NCI-H1417 (cell line): Measurements from ENCODE around the gene PNMA6F.
"Not testable (repeated sequence)": the region's sequence is repeated elsewhere in the genome, so short reads cannot be mapped to it uniquely, and the experiment has no call there.

Experiments used
- DNase-seq, 3 experiments: peaks; one replicate each; lab custom pipeline; 2025; lab: John Stamatoyannopoulos, UW

The PNMA6F gene

DNA sequence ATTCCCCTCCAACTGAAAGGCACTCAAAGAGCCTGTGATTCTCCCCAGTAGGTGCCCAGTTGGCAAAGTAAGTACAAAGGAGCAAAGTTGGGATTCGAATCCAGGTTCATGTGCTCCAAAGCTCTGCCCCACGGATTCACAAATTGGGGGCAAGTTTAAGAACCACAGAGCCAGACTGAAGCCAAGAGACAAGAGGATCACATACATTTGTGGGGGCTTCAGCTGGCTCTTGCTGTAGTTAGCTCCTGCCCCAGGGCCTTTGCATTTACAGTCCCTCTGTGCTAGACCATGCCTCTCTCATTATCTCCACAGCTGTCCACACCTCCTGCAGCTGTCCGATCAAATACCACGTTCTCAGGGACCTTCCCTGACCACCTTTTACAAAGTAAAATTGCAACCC lies 18.8 kb downstream of the PNMA6F start:
- no peak for DNase-seq

DNA sequence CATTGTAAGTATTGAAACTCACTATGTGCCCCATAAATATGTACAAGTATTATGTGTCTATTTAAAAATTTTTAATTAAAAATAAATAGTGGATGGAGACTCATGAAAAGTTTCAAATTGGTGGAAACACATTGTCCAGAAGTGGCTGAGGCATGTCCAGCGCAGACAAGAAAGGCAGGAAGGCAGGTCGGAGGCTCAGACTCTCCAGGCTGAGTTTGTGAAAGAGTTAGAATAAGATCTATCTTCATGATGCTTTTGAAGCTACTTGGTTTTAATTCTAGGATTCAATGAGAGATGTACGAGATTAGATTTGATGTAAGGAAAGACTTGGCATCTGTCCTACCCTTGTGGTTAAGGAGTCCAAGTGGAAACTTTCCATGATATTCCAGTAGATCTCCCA lies 19.8 kb downstream of the PNMA6F start:
- no peak for DNase-seq

DNA sequence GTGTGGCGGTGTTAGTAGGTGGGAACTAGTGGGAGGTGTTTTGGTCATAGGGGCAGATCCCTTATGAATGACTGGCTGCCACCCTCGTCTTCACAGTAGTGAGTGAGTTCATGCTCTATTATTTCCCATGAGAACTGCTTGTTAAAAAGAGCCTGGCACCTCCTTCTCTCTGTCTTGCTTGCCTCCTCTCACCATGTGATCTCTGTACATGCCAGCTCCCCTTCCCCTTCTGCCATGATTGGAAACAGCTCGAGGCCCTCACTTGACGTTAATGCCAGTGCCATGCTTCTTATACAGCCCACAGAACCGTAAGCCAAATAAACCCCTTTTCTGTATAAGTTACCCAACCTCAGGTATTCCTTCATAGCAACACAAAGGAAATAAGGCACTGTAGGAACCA lies 21.7 kb downstream of the PNMA6F start:
- DNase-seq = no peak

DNA sequence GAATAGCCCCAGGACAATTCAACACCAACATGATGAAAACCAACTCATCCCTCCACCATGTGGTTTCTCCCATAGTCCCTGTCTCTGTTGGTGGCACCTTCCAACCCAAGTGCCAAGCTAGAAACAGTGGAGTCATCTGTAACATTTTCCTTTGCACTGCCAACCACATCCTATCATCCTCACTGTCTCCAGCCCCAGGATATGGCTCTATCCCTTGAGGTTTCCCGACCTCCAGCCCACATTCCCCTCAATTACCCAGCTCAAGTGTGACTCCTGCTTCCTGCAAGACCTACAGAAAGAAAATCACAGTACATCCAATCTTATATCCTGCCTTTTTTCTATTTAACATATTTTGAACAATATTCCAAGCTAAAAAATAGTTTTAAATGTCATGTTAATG lies 24.2 kb downstream of the PNMA6F start:
- DNase-seq = no peak

DNA sequence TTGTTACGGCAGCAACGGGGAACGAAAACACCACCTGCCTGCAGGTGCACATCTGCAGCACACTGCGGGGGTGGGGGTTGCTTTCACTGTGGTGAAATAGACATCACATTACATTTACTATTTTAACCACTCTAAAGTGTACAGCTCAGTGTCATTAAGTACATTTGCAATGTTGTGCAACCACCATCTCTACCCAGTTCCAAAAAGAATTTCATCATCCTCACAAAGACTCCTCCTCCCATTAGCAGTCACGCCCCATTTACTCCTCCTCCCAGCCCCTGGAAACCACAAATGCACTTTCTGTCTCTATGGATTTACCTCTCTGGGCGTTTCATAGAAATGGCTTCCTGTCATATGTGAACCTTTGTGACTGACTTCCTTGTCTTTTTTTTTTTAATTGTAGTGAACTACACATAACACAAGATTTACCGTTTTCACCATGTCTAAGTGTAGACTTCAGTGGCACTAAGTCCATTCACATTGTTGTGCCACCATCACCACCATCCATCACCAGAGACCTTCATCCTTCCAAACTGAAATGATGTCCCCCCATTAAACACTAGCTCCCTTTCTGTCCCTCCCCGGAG lies 28.0 kb downstream of the PNMA6F start:
- not testable (repeated sequence) for DNase-seq

DNA sequence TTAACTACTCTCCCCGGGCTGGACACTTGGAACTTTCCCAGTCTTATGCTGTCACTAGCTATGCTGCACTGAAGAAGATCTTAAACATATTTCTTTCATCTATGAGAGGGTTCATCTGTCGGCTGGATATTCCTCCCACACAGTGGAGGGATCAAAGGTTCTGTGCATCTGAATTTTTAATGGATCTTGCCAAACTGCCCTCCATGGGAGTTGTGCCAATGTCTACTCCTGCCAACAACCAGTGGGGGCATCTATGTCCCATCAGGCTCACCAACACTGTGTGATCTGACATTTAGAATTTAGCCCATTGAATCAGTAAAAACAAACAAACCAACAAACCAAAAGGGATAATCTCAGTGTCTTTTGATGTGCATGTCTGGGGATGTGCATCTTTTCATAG lies 32.8 kb downstream of the PNMA6F start:
- not testable (repeated sequence) for DNase-seq

DNA sequence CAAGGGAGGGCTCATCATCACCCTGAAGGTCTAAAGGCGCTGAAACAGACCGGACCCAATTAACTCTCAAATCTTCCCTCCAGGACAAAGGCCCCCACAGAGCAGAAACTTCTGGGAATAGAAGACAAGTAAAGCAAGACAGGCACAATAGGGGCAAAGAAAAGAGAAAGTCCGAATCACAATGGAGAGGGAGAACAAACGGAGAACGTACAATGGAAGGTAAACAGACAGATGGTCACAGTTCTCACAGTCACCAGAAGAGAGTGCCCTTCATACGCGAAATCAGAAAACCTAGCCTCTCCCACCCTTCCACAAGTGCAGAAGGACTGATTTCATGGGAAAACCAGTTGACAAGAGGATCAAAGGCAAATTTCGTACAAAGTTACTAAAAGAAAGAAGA lies 35.9 kb downstream of the PNMA6F start:
- not testable (repeated sequence) for DNase-seq

DNA sequence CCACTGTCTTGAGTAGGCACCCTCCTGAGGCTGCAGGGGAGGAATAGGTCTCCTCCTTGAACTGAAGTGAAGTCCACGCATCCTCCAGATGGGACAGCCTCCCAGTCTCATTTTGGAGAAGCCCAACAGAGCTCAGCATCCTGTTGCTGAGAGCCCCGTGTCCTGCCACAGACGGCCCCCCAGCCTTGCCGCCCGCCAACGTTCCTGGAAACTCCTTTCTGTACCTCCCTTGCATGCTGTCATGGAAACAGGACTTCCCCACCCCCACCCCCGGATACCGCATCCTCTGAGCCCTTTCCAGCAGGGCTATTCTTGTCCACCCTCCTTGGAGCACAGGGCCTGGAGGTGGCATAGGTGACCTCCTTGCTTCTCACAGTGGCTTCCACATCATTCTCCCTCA lies 37.6 kb downstream of the PNMA6F start:
- DNase-seq = not testable (repeated sequence)

DNA sequence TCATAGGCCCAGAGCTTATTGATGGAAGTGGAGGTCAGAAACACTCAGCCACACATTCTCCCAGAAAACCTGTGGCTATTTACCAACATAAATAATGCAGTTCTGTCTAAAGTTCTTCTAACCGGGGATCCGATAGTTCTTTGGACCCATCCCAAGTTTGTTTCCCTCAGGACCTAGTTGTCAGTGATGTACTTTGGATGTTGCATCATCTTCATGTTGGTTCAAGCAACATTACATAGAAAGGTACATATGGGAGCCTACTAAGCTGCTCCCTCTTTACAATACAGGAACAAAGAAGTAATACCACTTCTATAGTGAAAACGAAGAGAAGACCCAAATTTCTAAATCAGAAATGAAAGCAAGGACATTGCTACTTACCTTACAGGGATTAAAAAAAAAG lies 39.8 kb downstream of the PNMA6F start:
- not testable (repeated sequence) for DNase-seq

DNA sequence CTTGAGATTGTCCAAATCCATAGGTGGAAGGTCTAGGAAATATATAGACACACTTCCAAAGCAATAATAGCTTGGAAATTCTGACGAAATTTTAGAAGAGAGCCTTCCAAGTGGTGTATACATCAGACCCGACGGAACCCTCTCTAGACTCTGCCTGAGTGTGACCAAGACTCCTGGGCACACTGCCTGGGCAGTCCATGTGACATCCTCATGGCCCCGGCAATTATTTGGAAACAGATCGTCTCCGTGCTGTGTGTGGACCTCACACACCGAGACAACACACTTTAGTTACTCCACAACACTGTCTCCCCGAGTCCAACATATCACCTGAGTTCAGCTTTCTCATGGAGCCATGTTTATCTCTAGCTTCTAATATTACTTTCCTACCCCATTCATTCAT lies 42.3 kb downstream of the PNMA6F start:
- not testable (repeated sequence) for DNase-seq

DNA sequence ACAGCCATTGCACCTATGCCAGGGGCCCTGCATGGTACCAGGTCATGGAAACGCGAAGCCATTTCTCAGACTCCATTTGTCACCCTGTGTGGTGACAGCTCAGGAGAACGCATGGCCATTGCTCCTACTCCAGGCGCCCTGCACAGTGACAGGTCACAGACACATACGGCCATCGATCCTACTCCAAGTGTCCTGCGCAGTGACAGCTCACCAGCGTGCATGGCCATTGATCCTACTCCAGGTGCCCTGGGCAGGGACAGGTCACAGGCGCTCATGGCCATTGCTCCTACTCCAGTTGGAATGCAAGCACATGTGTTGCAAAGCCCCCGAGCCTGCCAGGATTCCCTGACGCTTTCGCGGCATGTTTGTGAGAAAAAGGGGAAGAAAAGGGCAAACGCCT lies 45.5 kb downstream of the PNMA6F start:
- not testable (repeated sequence) for DNase-seq

DNA sequence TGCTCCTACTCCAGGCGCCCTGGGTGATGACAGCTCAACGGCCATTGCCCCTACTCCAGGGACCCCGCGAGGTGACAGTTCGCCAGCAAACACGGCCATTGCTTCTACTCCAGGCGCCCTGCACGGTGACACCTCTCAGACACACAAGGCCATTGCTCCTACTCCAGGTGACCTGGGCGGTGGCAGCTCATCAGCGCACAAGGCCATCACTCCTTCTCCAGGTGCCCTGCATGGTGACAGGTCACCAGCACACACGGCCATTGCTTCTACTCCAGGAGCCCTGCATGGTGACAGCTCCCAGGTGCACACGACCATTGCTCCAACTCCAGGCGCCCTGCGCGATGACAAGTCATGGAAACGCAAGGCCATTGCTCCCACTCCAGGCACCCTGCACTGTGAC lies 46.1 kb downstream of the PNMA6F start:
- not testable (repeated sequence) for DNase-seq

DNA sequence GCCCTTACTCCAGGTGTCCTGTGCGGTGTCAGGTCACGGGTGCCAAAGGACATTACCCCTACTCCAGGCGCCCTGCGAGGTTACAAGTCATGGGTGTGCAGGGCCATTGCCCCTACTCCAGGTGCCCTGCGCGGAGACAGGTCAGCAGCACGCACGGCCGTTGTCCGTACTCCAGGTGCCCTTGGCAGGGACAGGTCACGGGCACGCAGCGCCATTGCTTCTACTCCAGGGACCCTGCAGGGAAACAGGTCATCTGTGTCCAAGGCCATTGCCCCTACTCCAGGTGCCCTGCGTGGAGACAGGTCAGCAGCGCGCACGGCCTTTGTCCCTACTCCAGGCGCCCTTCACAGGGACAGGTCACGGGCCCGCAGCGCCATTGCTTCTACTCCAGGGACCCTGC lies 49.0 kb downstream of the PNMA6F start:
- not testable (repeated sequence) for DNase-seq

DNA sequence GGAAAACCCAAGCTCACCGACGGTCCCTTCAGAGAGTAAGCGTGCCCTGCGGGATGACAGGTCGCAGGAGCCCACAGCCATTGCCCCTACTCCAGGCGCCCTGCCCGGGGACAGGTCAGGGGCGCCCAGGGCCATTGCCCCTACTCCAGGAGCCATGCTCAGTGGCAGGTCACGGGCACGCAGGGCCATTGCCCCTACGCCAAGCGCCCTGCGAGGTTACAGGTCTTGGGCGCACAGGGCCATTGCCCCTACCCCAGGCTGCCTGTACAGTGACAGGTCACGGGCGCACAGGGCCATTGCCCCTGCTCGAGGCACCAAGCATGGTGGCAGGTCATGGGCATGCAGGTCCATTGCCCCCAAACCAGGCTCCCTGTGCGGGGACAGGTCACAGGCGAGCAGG lies 49.5 kb downstream of the PNMA6F start:
- not testable (repeated sequence) for DNase-seq
